ENCODE measurements around the gene CCDC97. TPM values are rescaled to one million over a fixed set of nuclear protein-coding genes. Genes with fewer than 3 reads are reported as not detected.
A peak's percentile ranks its signal among the peaks of the same experiment; 100 is the strongest.

CCDC97 gene
- total RNA-seq = 15.5 TPM
- long read RNA-seq, transcript CCDC97-201 (5 exons, 3,322 nt) = major isoform, 12 of 30 reads
- long read RNA-seq, partial matches to known transcripts = 4 of 30 reads
- long read RNA-seq, other reads (novel, unspliced or antisense) = 14 of 30 reads

- peaks cover 55% of the 10 kb centered on the region for H3K36me3 ChIP-seq
Measured at GRCh38 chr19:41310033-41310831, at the start of gene CCDC97. TSS of gene CCDC97 (plus strand) at chr19:41310172. CDS start at chr19:41310311, 139 bp downstream.

GRCh38 chr19:41261474-41262190 lies 48.3 kb upstream of the CCDC97 start:
- TF ChIP-seq CTCF (IDR thresholded peaks at IDR 0.05; ENCODE audit: borderline replicate concordance) = no peak
- intact Hi-C loops (cut with micrococcal nuclease) = loop anchor here (5.0 kb wide), 1 partner anchor 59 kb away; no protein-coding TSS in a partner anchor
- H3K27ac ChIP-seq (replicated peaks) = peak overlapping the region; percentile 97
- peaks cover 20% of the 10 kb centered on the region for H3K36me3 ChIP-seq
- H3K4me3 ChIP-seq = peak overlapping the region; percentile 83
- H3K9me3 ChIP-seq (replicated peaks) = no peaks in the 10 kb centered on the region
- H3K4me1 ChIP-seq = peaks cover 43% of the 10 kb centered on the region
- no peak for DNase-seq
- H3K27me3 ChIP-seq (ENCODE audit: low read depth) = no peaks in the 10 kb centered on the region

More at GRCh38 chr19:41310033-41310831, at the start of gene CCDC97:
- Histone ChIP-seq H3K4me1 (peaks cover 60% of the 10 kb centered on the region), H3K9me3 (replicated peaks) (no peaks in the 10 kb centered on the region), H3K4me3 (peak within 1 kb of the TSS; percentile 83), H3K27ac (replicated peaks) (peak within 1 kb of the TSS; percentile 98), H3K27me3 (ENCODE audit: low read depth) (no peaks in the 10 kb centered on the region)
- TF ChIP-seq CTCF (IDR thresholded peaks at IDR 0.05; ENCODE audit: borderline replicate concordance) = no peak
- DNase-seq = peak; percentile 88
- intact Hi-C loops (cut with micrococcal nuclease) = no loop called here

GRCh38 chr19:41263042-41263849 lies 46.7 kb upstream of the CCDC97 start:
- Histone ChIP-seq H3K4me1 (peaks cover 56% of the 10 kb centered on the region), H3K27ac (replicated peaks) (peak overlapping the region; percentile 97), H3K27me3 (ENCODE audit: low read depth) (no peaks in the 10 kb centered on the region), H3K9me3 (replicated peaks) (no peaks in the 10 kb centered on the region), H3K4me3 (peak overlapping the region; percentile 83), H3K36me3 (peaks cover 11% of the 10 kb centered on the region)
- intact Hi-C loops (cut with micrococcal nuclease) = loop anchor here (5.0 kb wide), 1 partner anchor 61 kb away; no protein-coding TSS in a partner anchor
- DNase-seq = peak; percentile 57
- no peak for TF ChIP-seq CTCF (IDR thresholded peaks at IDR 0.05; ENCODE audit: borderline replicate concordance)

GRCh38 chr19:41263850-41264580 lies 46.0 kb upstream of the CCDC97 start, which contains the start of gene HNRNPUL1:
TSS of gene HNRNPUL1 (plus strand) at chr19:41264372. CDS start at chr19:41264504, 132 bp downstream.
- Histone ChIP-seq H3K27ac (replicated peaks) (peak within 1 kb of the TSS; percentile 100), H3K4me1 (peaks cover 56% of the 10 kb centered on the region), H3K9me3 (replicated peaks) (no peaks in the 10 kb centered on the region), H3K27me3 (ENCODE audit: low read depth) (no peaks in the 10 kb centered on the region), H3K36me3 (peaks cover 14% of the 10 kb centered on the region), H3K4me3 (peak within 1 kb of the TSS; percentile 99)
- no peak for TF ChIP-seq CTCF (IDR thresholded peaks at IDR 0.05; ENCODE audit: borderline replicate concordance)
- intact Hi-C loops (cut with micrococcal nuclease) = loop anchor here (5.0 kb wide), 1 partner anchor 62 kb away; no protein-coding TSS in a partner anchor
- DNase-seq = peak; percentile 98
